ENCODE results near the gene FBXO8.

DNA sequence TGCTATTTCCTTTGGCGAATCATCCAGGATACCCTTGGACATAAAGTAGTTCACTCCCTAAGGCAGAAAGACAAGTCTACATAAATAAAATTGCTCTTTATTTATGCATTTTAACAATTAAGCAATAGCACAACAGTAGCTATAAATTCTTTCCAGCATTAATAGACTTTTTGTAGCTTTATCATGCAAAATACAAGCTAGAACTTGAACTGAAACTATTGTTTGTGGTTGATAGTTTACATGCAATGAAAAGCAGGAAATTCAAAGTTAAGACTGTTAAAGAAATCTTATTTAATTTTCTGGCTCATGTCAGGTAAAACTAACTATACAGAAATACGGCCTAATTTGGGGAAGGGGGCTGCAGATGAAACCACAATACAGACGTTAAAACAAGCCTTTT lies 42.3 kb downstream of the FBXO8 start:
- no peak for TF ChIP-seq CTCF (IDR thresholded peaks at IDR 0.05)
- no peak for TF ChIP-seq POLR2A (IDR thresholded peaks at IDR 0.05)
- no peak for TF ChIP-seq POLR2AphosphoS5 (IDR thresholded peaks at IDR 0.05)

All from breast epithelium (tissue), 3 donors.